ENCODE data around the gene CBX7. TPM values are rescaled to one million over a fixed set of nuclear protein-coding genes. Genes with fewer than 3 reads are reported as not detected.
A peak's percentile ranks its signal among the peaks of the same experiment; 100 is the strongest.

The CBX7 gene
- total and polyA plus RNA-seq, 5 donors = 68.1 to 97.9 (median 72.5) TPM

GRCh38 chr22:39179841-39180335 lies 27.4 kb upstream of the CBX7 start:
- Histone ChIP-seq H3K4me3 (ENCODE audit: low read length) (no peak overlapping the region), H3K4me1 (ENCODE audit: control insufficient read depth, insufficient read depth, low read length) (peaks cover 20% of the 10 kb centered on the region), H3K27me3 (ENCODE audit: control insufficient read depth, insufficient read depth) (no peaks in the 10 kb centered on the region), H3K9me3 (ENCODE audit: control insufficient read depth, low read length) (no peaks in the 10 kb centered on the region), H3K27ac (ENCODE audit: low read length) (no peak overlapping the region)
- no peak for DNase-seq
- WGBS = 68% methylated on average over 21 of the region's 21 CpGs
- intact Hi-C loops (cut with DNase I) = loop anchor here (5.0 to 10.0 kb wide), 4 partner anchors 52 to 65 kb away; partner anchors contain the start of gene PDGFB (in 1 of the 4)
- ATAC-seq = no peak

DNA sequence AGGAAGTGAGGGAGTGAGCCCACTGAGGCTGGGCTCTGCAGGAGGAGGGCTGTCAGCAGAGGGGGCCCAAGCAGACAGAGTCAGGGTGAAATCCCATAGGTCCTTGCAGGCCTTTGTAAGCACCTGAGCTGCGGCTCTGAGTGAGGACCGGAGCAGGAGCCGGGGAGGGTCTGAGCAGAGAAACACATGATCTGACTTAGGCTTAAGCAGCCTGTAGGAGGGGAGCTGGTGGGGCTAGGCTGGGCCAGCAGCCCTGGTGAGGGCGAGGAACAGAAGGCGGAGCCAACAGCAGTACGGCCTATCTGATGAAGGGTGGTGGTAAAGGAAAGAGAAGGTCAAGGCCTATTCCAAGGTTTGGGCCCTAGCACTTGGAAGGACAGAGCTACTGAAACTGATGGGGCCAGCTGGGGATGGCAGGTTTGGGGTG lies 26.9 kb upstream of the CBX7 start:
- Histone ChIP-seq H3K4me1 (ENCODE audit: control insufficient read depth, insufficient read depth, low read length) (peaks cover 19% of the 10 kb centered on the region), H3K4me3 (ENCODE audit: low read length) (no peak overlapping the region), H3K27me3 (ENCODE audit: control insufficient read depth, insufficient read depth) (no peaks in the 10 kb centered on the region), H3K27ac (ENCODE audit: low read length) (no peak overlapping the region), H3K9me3 (ENCODE audit: control insufficient read depth, low read length) (no peaks in the 10 kb centered on the region)
- ATAC-seq = no peak
- DNase-seq = no peak
- intact Hi-C loops (cut with DNase I) = loop anchor here (5.0 to 10.0 kb wide), 4 partner anchors 53 to 65 kb away; partner anchors contain the start of gene PDGFB (in 1 of the 4)
- 68% methylated on average over 6 of the region's 6 CpGs for WGBS

GRCh38 chr22:39178206-39179111 lies 26.0 kb upstream of the CBX7 start:
- Histone ChIP-seq H3K27ac (ENCODE audit: low read length) (peak overlapping the region; percentile 57), H3K9me3 (ENCODE audit: control insufficient read depth, low read length) (no peaks in the 10 kb centered on the region), H3K4me3 (ENCODE audit: low read length) (no peak overlapping the region), H3K27me3 (ENCODE audit: control insufficient read depth, insufficient read depth) (no peaks in the 10 kb centered on the region), H3K4me1 (ENCODE audit: control insufficient read depth, insufficient read depth, low read length) (peaks cover 28% of the 10 kb centered on the region)
- no peak for ATAC-seq
- no peak for DNase-seq
- WGBS = 82% methylated on average over 19 of the region's 19 CpGs
- intact Hi-C loops (cut with DNase I) = loop anchor here (5.0 to 10.0 kb wide), 4 partner anchors 54 to 66 kb away; partner anchors contain the start of gene PDGFB (in 1 of the 4)

GRCh38 chr22:39177791-39178190 lies 25.3 kb upstream of the CBX7 start:
- peak in 1 of 3 donors; percentile 63 for DNase-seq
- H3K27ac ChIP-seq (ENCODE audit: low read length) = peak overlapping the region; percentile 76
- H3K4me1 ChIP-seq (ENCODE audit: control insufficient read depth, insufficient read depth, low read length) = peaks cover 32% of the 10 kb centered on the region
- ATAC-seq = peak in 1 of 2 donors; percentile 7
- WGBS = 73% methylated on average over 9 of the region's 9 CpGs
- no peak overlapping the region for H3K4me3 ChIP-seq (ENCODE audit: low read length)
- intact Hi-C loops (cut with DNase I) = loop anchor here (5.0 to 10.0 kb wide), 4 partner anchors 55 to 67 kb away; partner anchors contain the start of gene PDGFB (in 1 of the 4)
- no peaks in the 10 kb centered on the region for H3K9me3 ChIP-seq (ENCODE audit: control insufficient read depth, low read length)
- no peaks in the 10 kb centered on the region for H3K27me3 ChIP-seq (ENCODE audit: control insufficient read depth, insufficient read depth)

DNA sequence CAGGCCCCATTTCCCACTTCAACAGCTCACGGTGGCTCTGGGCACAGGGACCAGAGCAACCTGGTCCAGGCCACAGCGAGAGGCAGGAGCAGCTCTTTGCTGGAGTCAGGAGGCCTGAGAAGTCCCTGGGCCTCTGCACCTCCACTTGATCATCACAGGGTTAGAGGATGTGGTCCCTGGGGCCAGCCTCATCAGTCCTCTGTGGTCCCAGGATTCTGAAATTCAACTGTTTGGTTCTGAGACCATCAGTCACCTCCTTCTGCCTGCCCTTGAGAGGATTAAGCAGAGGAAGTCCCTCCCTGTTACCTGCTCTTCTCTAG lies 24.9 kb upstream of the CBX7 start:
- Histone ChIP-seq H3K4me1 (ENCODE audit: control insufficient read depth, insufficient read depth, low read length) (peaks cover 32% of the 10 kb centered on the region), H3K9me3 (ENCODE audit: control insufficient read depth, low read length) (no peaks in the 10 kb centered on the region), H3K4me3 (ENCODE audit: low read length) (no peak overlapping the region), H3K27me3 (ENCODE audit: control insufficient read depth, insufficient read depth) (no peaks in the 10 kb centered on the region), H3K27ac (ENCODE audit: low read length) (peak overlapping the region; percentile 76)
- no peak for ATAC-seq
- intact Hi-C loops (cut with DNase I) = loop anchor here (5.0 to 10.0 kb wide), 4 partner anchors 55 to 67 kb away; partner anchors contain the start of gene PDGFB (in 1 of the 4)
- no peak for DNase-seq
- WGBS = 59% methylated on average over 2 of the region's 2 CpGs

DNA sequence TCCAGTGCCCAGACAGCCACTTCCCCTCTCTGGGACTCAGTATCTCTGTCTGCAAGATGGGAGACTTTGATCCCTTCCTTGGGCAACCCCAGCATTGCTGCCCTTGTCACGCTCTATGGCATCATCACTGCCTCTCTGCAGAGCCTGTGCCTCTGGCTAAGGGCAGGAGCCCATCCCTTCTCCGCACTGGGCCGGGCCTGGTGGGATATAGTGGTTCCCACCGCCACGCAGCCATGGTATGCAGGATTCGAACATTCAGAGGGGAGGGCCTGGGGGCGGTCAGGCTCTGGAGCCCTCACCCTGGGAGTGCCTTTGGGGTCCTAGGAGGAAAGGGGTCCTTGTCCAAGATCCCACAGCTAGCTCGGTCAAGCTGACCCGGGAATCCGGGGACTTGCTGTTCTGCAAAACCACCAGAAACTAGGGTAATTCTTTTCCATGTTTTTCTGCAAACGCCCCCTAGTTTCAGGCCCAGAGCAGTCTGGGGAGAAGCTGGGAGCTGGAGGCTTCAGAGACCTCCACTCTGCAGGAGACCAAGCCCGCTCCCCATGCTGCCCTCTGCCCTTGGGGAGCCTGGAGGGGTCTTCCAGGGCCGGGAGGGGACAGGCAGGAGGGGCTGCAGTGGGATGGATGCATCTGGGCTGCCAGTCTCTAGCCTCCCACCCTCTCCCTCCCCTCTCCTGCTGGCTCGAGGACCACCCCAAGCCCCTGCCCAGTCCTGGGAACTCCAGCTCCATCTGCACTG lies 24.4 kb upstream of the CBX7 start:
- 74% methylated on average over 14 of the region's 14 CpGs for WGBS
- ATAC-seq (peak in 1 of 2 donors; percentile 1), DNase-seq (no peak)
- intact Hi-C loops (cut with DNase I) = loop anchor here (5.0 to 10.0 kb wide), 4 partner anchors 55 to 68 kb away; partner anchors contain the start of gene PDGFB (in 1 of the 4)
- H3K4me1 ChIP-seq (ENCODE audit: control insufficient read depth, insufficient read depth, low read length) = peaks cover 32% of the 10 kb centered on the region
- no peaks in the 10 kb centered on the region for H3K9me3 ChIP-seq (ENCODE audit: control insufficient read depth, low read length)
- no peak overlapping the region for H3K4me3 ChIP-seq (ENCODE audit: low read length)
- peak overlapping the region; percentile 76 for H3K27ac ChIP-seq (ENCODE audit: low read length)
- no peaks in the 10 kb centered on the region for H3K27me3 ChIP-seq (ENCODE audit: control insufficient read depth, insufficient read depth)

GRCh38 chr22:39176143-39176713 lies 23.7 kb upstream of the CBX7 start:
- ATAC-seq (peak; percentile 64 to 79), DNase-seq (peak; percentile 74 to 92 (median 90))
- 22% methylated on average over 23 of the region's 23 CpGs for WGBS
- H3K4me1 ChIP-seq (ENCODE audit: control insufficient read depth, insufficient read depth, low read length) = peaks cover 32% of the 10 kb centered on the region
- intact Hi-C loops (cut with DNase I) = loop anchor here (5.0 to 10.0 kb wide), 4 partner anchors 56 to 69 kb away; partner anchors contain the start of gene PDGFB (in 1 of the 4)
- no peaks in the 10 kb centered on the region for H3K9me3 ChIP-seq (ENCODE audit: control insufficient read depth, low read length)
- H3K4me3 ChIP-seq (ENCODE audit: low read length) = no peak overlapping the region
- H3K27ac ChIP-seq (ENCODE audit: low read length) = peak overlapping the region; percentile 76
- no peaks in the 10 kb centered on the region for H3K27me3 ChIP-seq (ENCODE audit: control insufficient read depth, insufficient read depth)

- WGBS = 72% methylated on average over 18 of the region's 18 CpGs
These were observed 23.1 kb upstream of the CBX7 start for GRCh38 chr22:39175353-39176142.

DNA sequence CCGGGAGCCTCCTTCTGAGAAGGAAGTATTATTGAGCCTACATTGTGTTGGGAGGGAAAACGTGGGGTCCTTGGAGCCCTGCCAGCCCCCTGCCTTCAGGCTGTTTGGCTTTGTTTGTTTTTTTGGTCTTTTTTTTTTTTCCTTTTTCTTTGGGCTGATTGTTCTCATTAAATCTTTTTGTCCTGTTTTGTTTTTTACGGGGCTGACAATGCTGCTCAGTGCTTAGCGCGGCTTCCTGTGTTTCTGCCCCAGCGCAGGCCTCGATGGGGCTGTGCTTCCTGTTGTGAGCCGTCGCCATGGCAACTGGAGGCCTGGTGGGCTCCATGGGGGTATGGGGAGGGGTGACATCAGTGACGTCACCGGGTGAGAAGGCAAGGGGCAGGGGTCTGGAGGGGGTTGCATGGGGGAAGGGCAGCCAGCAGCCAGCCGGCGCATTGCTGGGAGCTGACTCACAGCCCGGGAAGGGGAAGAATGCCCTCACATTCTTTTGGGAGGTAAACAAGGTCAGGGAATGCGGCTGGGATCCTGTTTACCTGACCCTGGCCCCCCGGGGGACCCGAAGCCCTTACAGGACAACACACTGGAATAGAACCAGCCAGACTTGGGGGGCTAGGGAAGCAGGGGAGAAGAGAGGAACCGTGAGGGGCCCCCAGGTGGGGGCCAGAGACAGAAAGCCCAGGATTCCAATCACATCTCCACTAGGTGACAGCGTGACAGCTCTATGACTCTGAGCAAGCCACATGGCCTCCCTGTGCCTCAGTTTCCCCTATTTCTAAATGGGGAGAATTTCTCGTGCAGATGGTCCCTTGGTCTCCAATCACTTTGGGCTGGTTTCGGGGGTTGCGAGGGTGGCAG lies 22.2 kb upstream of the CBX7 start:
- Histone ChIP-seq H3K4me3 (ENCODE audit: low read length) (no peak overlapping the region), H3K9me3 (ENCODE audit: control insufficient read depth, low read length) (no peaks in the 10 kb centered on the region), H3K27ac (ENCODE audit: low read length) (peak overlapping the region; percentile 37), H3K27me3 (ENCODE audit: control insufficient read depth, insufficient read depth) (no peaks in the 10 kb centered on the region), H3K4me1 (ENCODE audit: control insufficient read depth, insufficient read depth, low read length) (peaks cover 32% of the 10 kb centered on the region)
- peak; percentile 88 to 94 (median 94) for DNase-seq
- 24% methylated on average over 22 of the region's 22 CpGs for WGBS
- peak; percentile 52 to 54 for ATAC-seq
- intact Hi-C loops (cut with DNase I) = loop anchor here (5.0 to 10.0 kb wide), 5 partner anchors 58 to 138 kb away; partner anchors contain the start of gene PDGFB (in 1 of the 4)

More at GRCh38 chr22:39175353-39176142, 23.1 kb upstream of the CBX7 start:
- DNase-seq (peak in 2 of 3 donors; percentile 64 to 68), ATAC-seq (peak in 1 of 2 donors; percentile 1)
- Histone ChIP-seq H3K4me3 (ENCODE audit: low read length) (no peak overlapping the region), H3K27ac (ENCODE audit: low read length) (peak overlapping the region; percentile 37), H3K27me3 (ENCODE audit: control insufficient read depth, insufficient read depth) (no peaks in the 10 kb centered on the region), H3K9me3 (ENCODE audit: control insufficient read depth, low read length) (no peaks in the 10 kb centered on the region), H3K4me1 (ENCODE audit: control insufficient read depth, insufficient read depth, low read length) (peaks cover 32% of the 10 kb centered on the region)
- intact Hi-C loops (cut with DNase I) = loop anchor here (5.0 to 10.0 kb wide), 4 partner anchors 57 to 69 kb away; partner anchors contain the start of gene PDGFB (in 1 of the 4)
